SK-N-SH (cell line): ENCODE results near the gene LMBR1. TPM values are rescaled to one million over a fixed set of nuclear protein-coding genes. Genes with fewer than 3 reads are reported as not detected.
A peak's percentile ranks its signal among the peaks of the same experiment; 100 is the strongest.

Experiments used
- CTCF ChIA-PET: fragments of 300-600, 350-600 bp; formaldehyde crosslinking; extraction: SDS; loops from one replicate; lab custom pipeline; 2021; lab: Yijun Ruan, JAX
- POLR2A ChIA-PET: fragments of 350-600 bp; sonication (Branson Sonifier 250); formaldehyde crosslinking; extraction: SDS; loops from one replicate; lab custom pipeline; 2020; ENCODE audit warnings: antibody characterized with exemption, inconsistent platforms; lab: Yijun Ruan, JAX
- DNase-seq: peaks from one replicate; pipeline ENCODE4 v3.0.0; 2012
- H2AFZ ChIP-seq: fragments of 200-600 bp; sonication (generic); 2 replicates; pipeline ENCODE4 v1.8.1; 2016; ENCODE audit warnings: antibody characterized with exemption, mild to moderate bottlenecking, low read depth
- H3F3A ChIP-seq: fragments of 200-600 bp; sonication (generic); replicated peaks from 2 replicates; pipeline ENCODE3; 2016; ENCODE audit warnings: antibody characterized with exemption, mild to moderate bottlenecking; ENCODE audit not compliant: insufficient read depth
- H3K27ac ChIP-seq, 2 experiments: fragments of 200-500 bp in 1 of 2; fragments of 200-600 bp in 1 of 2; sonication (Bioruptor generic) in 1 of 2; sonication (generic), shearing (Covaris generic) in 1 of 2; 2 replicates each; pipeline versions ENCODE4 v1.5.1 to v1.6.1; 2014 to 2016; ENCODE audit warnings: low read depth in 2 of 2, inconsistent platforms in 1 of 2, low read length in 1 of 2, mild to moderate bottlenecking in 1 of 2, mixed read lengths in 1 of 2
- H3K27me3 ChIP-seq: fragments of 200-600 bp; sonication (generic), shearing (Covaris generic); 2 replicates; pipeline ENCODE4 v1.6.1; 2016; ENCODE audit warnings: mixed run types; ENCODE audit not compliant: insufficient read depth
- H3K36me3 ChIP-seq, 2 experiments: fragments of 200-500 bp in 1 of 2; fragments of 200-600 bp in 1 of 2; sonication (Bioruptor generic) in 1 of 2; sonication (generic) in 1 of 2; replicated peaks in 1 of 2; 2 replicates each; pipeline versions ENCODE3 to v1.5.1; 2014 to 2016; ENCODE audit warnings: low read length in 1 of 2, mild to moderate bottlenecking in 1 of 2; ENCODE audit not compliant: insufficient read depth in 2 of 2, control insufficient read depth in 1 of 2
- H3K4me1 ChIP-seq, 2 experiments: fragments of 200-500 bp in 1 of 2; fragments of 200-600 bp in 1 of 2; sonication (Bioruptor generic) in 1 of 2; sonication (generic), shearing (Covaris generic) in 1 of 2; 2 replicates each; pipeline versions ENCODE4 v1.5.1 to v1.6.1; 2014 to 2016; ENCODE audit warnings: low read depth in 1 of 2, low read length in 1 of 2, mixed run types in 1 of 2; ENCODE audit not compliant: insufficient read depth in 2 of 2, control insufficient read depth in 1 of 2
- H3K4me2 ChIP-seq: fragments of 200-600 bp; sonication (generic), shearing (Covaris generic); 2 replicates; pipeline ENCODE4 v1.6.1; 2017; ENCODE audit warnings: mixed run types
- H3K4me3 ChIP-seq, 2 experiments: fragments of 200-500 bp in 1 of 2; fragments of 200-600 bp in 1 of 2; sonication (Bioruptor generic) in 1 of 2; sonication (generic), shearing (Covaris generic) in 1 of 2; 2 replicates each; pipeline versions ENCODE4 v1.5.1 to v1.8.1; 2014 to 2016; ENCODE audit warnings: low read depth in 2 of 2, inconsistent platforms in 1 of 2, low read length in 1 of 2, mild to moderate bottlenecking in 1 of 2, mixed read lengths in 1 of 2, moderate library complexity in 1 of 2
- H3K79me2 ChIP-seq: fragments of 200-600 bp; sonication (generic); 2 replicates; pipeline ENCODE4 v1.8.1; 2017; ENCODE audit warnings: mild to moderate bottlenecking; ENCODE audit not compliant: insufficient read depth
- H3K9ac ChIP-seq: fragments of 200-600 bp; sonication (generic); 2 replicates; pipeline ENCODE4 v1.6.1; 2017; ENCODE audit warnings: mixed run types
- H3K9me2 ChIP-seq: fragments of 200-600 bp; sonication (generic); 2 replicates; pipeline ENCODE4 v1.6.1; 2017; ENCODE audit warnings: mixed run types
- H3K9me3 ChIP-seq: fragments of 200-600 bp; sonication (generic); 2 replicates; pipeline ENCODE4 v1.6.1; 2017; ENCODE audit warnings: mixed run types, mild to moderate bottlenecking, moderate library complexity
- H4K20me1 ChIP-seq: fragments of 200-600 bp; sonication (generic); 2 replicates; pipeline ENCODE4 v1.6.1; 2017; ENCODE audit warnings: mild to moderate bottlenecking, mixed run types; ENCODE audit not compliant: insufficient read depth
- CTCF ChIP-seq: fragments of 200-600 bp; sonication (generic); IDR thresholded peaks from 2 replicates; pipeline ENCODE4 v1.6.1; 2017; ENCODE audit warnings: antibody characterized with exemption, mild to moderate bottlenecking, moderate library complexity
- EZH2phosphoT487 ChIP-seq: fragments of 200-600 bp; sonication (generic); IDR thresholded peaks from 2 replicates; pipeline ENCODE4 v1.6.1; 2017; ENCODE audit warnings: low read depth, mixed run types, mild to moderate bottlenecking, antibody characterized with exemption, moderate library complexity, borderline replicate concordance
- MEF2A ChIP-seq: IDR thresholded peaks from 2 replicates; pipeline ENCODE4 v1.4.0; 2012; ENCODE audit warnings: low read depth, borderline replicate concordance
- NFIC ChIP-seq: IDR thresholded peaks from 2 replicates; pipeline ENCODE4 v1.4.0; 2012; ENCODE audit warnings: borderline replicate concordance
- RAD21 ChIP-seq: IDR thresholded peaks from 2 replicates; pipeline ENCODE4 v1.6.1; 2012; ENCODE audit warnings: mild to moderate bottlenecking, low read length
- SIN3A ChIP-seq: IDR thresholded peaks from 2 replicates; pipeline ENCODE4 v1.6.1; 2012; ENCODE audit warnings: low read depth, mild to moderate bottlenecking, low read length, moderate library complexity, borderline replicate concordance
- SMC3 ChIP-seq: IDR thresholded peaks from 2 replicates; pipeline ENCODE4 v1.6.1; 2012; ENCODE audit warnings: low read depth, low read length, improper control_type of control experiment
- TEAD4 ChIP-seq: IDR thresholded peaks from 2 replicates; pipeline ENCODE4 v1.4.0; 2012; ENCODE audit warnings: mild to moderate bottlenecking, borderline replicate concordance; ENCODE audit not compliant: insufficient read depth
- USF1 ChIP-seq: IDR thresholded peaks from 2 replicates; pipeline ENCODE4 v1.4.0; 2012; ENCODE audit warnings: low read depth, borderline replicate concordance
- WGBS: methylation state at CpG from one replicate; pipeline ENCODE4 v1.1.6; 2017; ENCODE audit warnings: low lambda C conversion rate; 5-methylcytosine and 5-hydroxymethylcytosine counted together
- polyA plus RNA-seq, 3 experiments: library from polyadenylated mRNA; depleted of rRNA; stranded (reverse); fragments of >200 nt; gene quantifications; 2 replicates each; pipeline ENCODE4 v1.2.3, GENCODE V29; 2012

Gene LMBR1
- polyA plus RNA-seq, 1 of the 3 experiments (the other 2 are of a cell fraction): 24.6 TPM

- Histone ChIP-seq H3K27ac (no peak overlapping the region), H3K4me2 (no peak overlapping the region), H3K4me3 (no peak overlapping the region), H3F3A (peaks cover 15% of the 10 kb centered on the region), H3K9me2 (no peaks in the 10 kb centered on the region), H3K36me3 (peaks cover 18 to 28% of the 10 kb centered on the region in 2 experiments), H3K9ac (no peak overlapping the region), H4K20me1 (no peaks in the 10 kb centered on the region), H2AFZ (no peak overlapping the region), H3K79me2 (no peaks in the 10 kb centered on the region), H3K27me3 (no peaks in the 10 kb centered on the region), H3K9me3 (no peaks in the 10 kb centered on the region), H3K4me1 (no peaks in the 10 kb centered on the region)
- 92% methylated on average over 6 of the region's 6 CpGs for WGBS
- POLR2A ChIA-PET: no interaction called here
- TF ChIP-seq NFIC (no peak), MEF2A (no peak), SIN3A (no peak), TEAD4 (no peak), EZH2phosphoT487 (no peak), SMC3 (no peak)
- DNase-seq: no peak
- CTCF ChIA-PET: interaction anchor here (1.1 to 1.3 kb wide), 2 partner anchors 13 to 14 kb away, joined by 3 read pairs; no protein-coding TSS in a partner anchor
Measured at GRCh38 chr7:156829669-156830336, 63.2 kb downstream of the LMBR1 start.

- H3K4me2 ChIP-seq: no peak overlapping the region
- no peak overlapping the region for H2AFZ ChIP-seq
- H4K20me1 ChIP-seq: no peaks in the 10 kb centered on the region
- no peak overlapping the region for H3K4me3 ChIP-seq
- H3K9ac ChIP-seq: no peak overlapping the region
- no peak overlapping the region for H3K27ac ChIP-seq
- no peaks in the 10 kb centered on the region for H3K27me3 ChIP-seq
- CTCF ChIA-PET: interaction anchor here (0.6 to 2.0 kb wide), 9 partner anchors 11 to 445 kb away, joined by 3 to 11 read pairs (median 3); no protein-coding TSS in a partner anchor
- H3K4me1 ChIP-seq: no peaks in the 10 kb centered on the region
- POLR2A ChIA-PET: no interaction called here
- no peaks in the 10 kb centered on the region for H3K9me2 ChIP-seq
- no peaks in the 10 kb centered on the region for H3K79me2 ChIP-seq
- TF ChIP-seq RAD21 (peak; percentile 81), SMC3 (peak; percentile 46), CTCF (peak; percentile 70), NFIC (no peak), USF1 (no peak)
- H3F3A ChIP-seq: peaks cover 9% of the 10 kb centered on the region
- 83% methylated on average over 6 of the region's 6 CpGs for WGBS
- H3K36me3 ChIP-seq: peaks cover 13 to 17% of the 10 kb centered on the region in 2 experiments
- DNase-seq: peak; percentile 41
- no peaks in the 10 kb centered on the region for H3K9me3 ChIP-seq
Measured at GRCh38 chr7:156827587-156828203, 65.3 kb downstream of the LMBR1 start.
